ENCODE measurements around the gene PECR. TPM values are rescaled to one million over a fixed set of nuclear protein-coding genes. Genes with fewer than 3 reads are reported as not detected.

The PECR gene
- total and polyA plus RNA-seq, 9 of the 15 experiments (the other 6 are each of a cell fraction or from before 2014, with no cell fraction given), result 1.1 to 10.3 (median 8.2) TPM

DNA sequence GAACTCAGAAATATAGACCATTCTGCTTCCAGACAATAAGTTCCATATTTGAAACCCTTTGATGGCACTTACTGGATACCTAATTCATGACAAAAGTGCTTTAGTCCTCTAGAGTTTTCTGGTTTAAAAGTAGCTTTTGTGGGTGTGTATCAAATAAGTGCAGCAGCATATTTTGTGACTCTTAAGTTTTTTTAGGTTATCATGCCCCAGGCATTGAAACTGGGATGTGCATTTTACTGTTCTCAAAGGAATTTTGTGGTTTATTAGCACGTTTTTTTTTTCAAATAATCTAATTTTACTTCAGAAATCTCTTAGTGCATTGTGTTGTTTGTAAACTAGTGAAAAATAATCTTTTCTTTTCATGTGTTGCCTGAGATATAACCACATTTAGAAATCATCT, 29.0 kb upstream of the PECR start (continued):
- TF ChIP-seq JUND (IDR thresholded peaks at IDR 0.05; ENCODE audit: borderline replicate concordance, low read depth, low read length) (no peak), JUND (tag; IDR thresholded peaks at IDR 0.05; ENCODE audit: borderline replicate concordance, low read depth, low read length) (no peak), ZNF274 (IDR thresholded peaks at IDR 0.05; ENCODE audit: borderline replicate concordance, low read depth, low read length) (no peak), SIN3B (IDR thresholded peaks at IDR 0.05; ENCODE audit: low read depth) (no peak), ZBTB12 (CRISPR knock-in tag; IDR thresholded peaks at IDR 0.05) (no peak), TRIM28 (IDR thresholded peaks at IDR 0.05) (no peak), PHF8 (IDR thresholded peaks at IDR 0.05; ENCODE audit: borderline replicate concordance, low read length) (no peak), BRCA1 (IDR thresholded peaks at IDR 0.05) (no peak), BRCA1 (CRISPR knock-in tag; IDR thresholded peaks at IDR 0.05) (no peak), CBX1 (IDR thresholded peaks at IDR 0.05; ENCODE audit: low read depth) (no peak), ETV5 (CRISPR knock-in tag; IDR thresholded peaks at IDR 0.05; ENCODE audit: low read depth) (no peak), ZBED1 (IDR thresholded peaks at IDR 0.05) (no peak)
- TF ChIP-seq, protein P1, sequence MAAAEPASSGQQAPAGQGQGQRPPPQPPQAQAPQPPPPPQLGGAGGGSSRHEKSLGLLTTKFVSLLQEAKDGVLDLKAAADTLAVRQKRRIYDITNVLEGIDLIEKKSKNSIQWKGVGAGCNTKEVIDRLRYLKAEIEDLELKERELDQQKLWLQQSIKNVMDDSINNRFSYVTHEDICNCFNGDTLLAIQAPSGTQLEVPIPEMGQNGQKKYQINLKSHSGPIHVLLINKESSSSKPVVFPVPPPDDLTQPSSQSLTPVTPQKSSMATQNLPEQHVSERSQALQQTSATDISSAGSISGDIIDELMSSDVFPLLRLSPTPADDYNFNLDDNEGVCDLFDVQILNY (CRISPR knock-in tag; IDR thresholded peaks at IDR 0.05), result no peak
